ENCODE measurements around the gene FOLR2.

The FOLR2 gene

DNA sequence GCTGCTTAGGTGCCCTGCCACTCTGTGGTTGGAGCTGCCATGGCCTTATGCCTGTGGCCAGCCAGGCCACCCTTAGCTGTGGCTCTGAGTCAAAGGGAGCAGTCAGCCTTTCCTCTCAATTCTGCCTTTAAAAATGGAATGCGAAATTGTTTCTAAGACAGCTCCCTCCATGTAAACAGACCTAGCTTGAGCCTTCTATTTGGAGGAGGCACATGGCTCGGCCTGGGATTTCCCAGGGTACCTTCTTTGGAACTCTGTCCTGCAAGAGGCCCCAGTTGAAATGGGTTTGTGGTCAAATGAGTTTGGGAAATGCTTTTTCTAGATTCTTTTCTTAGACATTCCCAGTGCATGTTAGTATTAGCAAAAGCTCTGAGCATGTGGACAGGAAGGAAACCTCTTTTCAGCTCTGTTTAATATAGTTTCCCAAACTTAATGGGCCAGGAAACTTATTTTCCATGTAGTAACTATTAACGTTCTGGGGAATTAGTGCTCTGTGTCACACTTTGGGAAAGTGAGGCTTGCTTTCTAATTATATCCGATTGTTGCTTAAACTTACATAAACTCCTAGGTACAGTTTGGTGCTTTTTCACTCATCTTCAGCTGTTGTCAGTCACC lies 19.6 kb downstream of the FOLR2 start:
- DNase-seq (ENCODE audit: extremely low read depth, low read depth), result no peak
- no peak overlapping the region for H3K4me3 ChIP-seq (replicated peaks; ENCODE audit: low read depth, low read length)
- TF ChIP-seq, protein P1, sequence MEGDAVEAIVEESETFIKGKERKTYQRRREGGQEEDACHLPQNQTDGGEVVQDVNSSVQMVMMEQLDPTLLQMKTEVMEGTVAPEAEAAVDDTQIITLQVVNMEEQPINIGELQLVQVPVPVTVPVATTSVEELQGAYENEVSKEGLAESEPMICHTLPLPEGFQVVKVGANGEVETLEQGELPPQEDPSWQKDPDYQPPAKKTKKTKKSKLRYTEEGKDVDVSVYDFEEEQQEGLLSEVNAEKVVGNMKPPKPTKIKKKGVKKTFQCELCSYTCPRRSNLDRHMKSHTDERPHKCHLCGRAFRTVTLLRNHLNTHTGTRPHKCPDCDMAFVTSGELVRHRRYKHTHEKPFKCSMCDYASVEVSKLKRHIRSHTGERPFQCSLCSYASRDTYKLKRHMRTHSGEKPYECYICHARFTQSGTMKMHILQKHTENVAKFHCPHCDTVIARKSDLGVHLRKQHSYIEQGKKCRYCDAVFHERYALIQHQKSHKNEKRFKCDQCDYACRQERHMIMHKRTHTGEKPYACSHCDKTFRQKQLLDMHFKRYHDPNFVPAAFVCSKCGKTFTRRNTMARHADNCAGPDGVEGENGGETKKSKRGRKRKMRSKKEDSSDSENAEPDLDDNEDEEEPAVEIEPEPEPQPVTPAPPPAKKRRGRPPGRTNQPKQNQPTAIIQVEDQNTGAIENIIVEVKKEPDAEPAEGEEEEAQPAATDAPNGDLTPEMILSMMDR (IDR thresholded peaks at IDR 0.05; ENCODE audit: low read depth, low read length, missing control alignments), result no peak

DNA sequence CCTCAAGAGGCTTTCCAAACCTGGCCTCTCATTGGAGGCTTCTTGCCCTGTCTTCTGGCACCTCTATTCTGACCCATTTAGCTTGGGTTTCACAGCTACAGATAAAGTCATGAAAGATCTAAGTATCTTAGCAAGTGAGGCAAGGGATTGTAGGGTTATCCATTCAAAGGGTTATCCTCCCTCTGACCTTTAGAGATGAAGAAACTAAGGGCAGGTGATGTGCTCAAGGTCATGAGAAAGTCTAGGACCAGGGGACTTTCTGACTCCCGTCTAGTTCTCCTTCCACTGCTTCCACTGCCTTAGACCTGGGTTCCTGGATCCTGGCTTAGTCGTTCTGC lies 20.1 kb downstream of the FOLR2 start:
- DNase-seq (ENCODE audit: extremely low read depth, low read depth), result no peak
- TF ChIP-seq, protein P1 (IDR thresholded peaks at IDR 0.05; ENCODE audit: low read depth, low read length, missing control alignments), result no peak
- no peak overlapping the region for H3K4me3 ChIP-seq (replicated peaks; ENCODE audit: low read depth, low read length)

DNA sequence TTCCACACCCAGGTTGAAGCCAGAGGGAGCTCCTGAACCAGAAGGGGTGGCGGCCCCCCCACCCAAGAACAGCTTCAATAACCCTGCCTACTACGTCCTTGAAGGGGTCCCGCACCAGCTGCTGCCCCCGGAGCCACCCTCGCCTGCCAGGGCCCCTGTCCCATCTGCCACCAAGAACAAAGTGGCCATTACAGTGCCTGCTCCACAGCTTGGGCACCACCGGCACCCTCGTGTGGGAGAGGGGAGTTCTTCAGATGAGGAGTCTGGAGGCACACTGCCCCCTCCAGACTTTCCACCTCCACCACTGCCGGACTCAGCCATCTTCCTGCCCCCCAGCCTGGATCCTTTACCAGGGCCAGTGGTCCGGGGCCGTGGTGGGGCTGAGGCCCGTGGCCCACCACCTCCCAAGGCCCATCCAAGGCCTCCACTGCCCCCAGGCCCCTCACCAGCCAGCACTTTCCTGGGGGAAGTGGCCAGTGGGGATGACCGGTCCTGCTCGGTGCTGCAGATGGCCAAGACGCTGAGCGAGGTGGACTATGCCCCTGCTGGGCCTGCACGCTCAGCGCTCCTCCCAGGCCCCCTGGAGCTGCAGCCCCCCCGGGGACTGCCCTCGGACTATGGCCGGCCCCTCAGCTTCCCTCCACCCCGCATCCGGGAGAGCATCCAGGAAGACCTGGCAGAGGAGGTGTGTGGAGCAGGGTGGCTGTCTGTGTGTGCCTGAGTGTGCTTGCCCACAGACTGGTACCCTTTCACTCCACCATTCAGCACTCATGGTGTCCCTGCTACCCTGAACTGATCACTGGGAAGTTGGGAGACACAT lies 20.7 kb downstream of the FOLR2 start:
- H3K4me3 ChIP-seq (replicated peaks; ENCODE audit: low read depth, low read length), result no peak overlapping the region
- DNase-seq (ENCODE audit: extremely low read depth, low read depth), result no peak
- TF ChIP-seq, protein P1 (IDR thresholded peaks at IDR 0.05; ENCODE audit: low read depth, low read length, missing control alignments), result no peak

DNA sequence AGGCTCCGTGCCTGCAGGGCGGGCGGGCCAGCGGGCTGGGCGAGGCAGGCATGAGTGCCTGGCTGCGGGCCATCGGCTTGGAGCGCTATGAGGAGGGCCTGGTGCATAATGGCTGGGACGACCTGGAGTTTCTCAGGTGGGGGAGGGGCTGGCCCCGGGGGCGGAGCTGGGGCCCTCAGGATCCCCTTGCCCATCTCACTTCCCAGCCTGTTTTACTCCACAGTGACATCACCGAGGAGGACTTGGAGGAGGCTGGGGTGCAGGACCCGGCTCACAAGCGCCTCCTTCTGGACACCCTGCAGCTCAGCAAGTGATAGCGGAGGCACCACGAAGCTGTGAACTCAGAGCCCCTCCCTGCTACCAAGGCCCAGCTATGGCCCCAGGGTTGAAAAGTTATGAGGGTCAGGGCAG lies 21.5 kb downstream of the FOLR2 start:
- no peak for DNase-seq (ENCODE audit: extremely low read depth, low read depth)
- TF ChIP-seq, protein P1 (IDR thresholded peaks at IDR 0.05; ENCODE audit: low read depth, low read length, missing control alignments), result peak; percentile 68
- H3K4me3 ChIP-seq (replicated peaks; ENCODE audit: low read depth, low read length), result no peak overlapping the region

DNA sequence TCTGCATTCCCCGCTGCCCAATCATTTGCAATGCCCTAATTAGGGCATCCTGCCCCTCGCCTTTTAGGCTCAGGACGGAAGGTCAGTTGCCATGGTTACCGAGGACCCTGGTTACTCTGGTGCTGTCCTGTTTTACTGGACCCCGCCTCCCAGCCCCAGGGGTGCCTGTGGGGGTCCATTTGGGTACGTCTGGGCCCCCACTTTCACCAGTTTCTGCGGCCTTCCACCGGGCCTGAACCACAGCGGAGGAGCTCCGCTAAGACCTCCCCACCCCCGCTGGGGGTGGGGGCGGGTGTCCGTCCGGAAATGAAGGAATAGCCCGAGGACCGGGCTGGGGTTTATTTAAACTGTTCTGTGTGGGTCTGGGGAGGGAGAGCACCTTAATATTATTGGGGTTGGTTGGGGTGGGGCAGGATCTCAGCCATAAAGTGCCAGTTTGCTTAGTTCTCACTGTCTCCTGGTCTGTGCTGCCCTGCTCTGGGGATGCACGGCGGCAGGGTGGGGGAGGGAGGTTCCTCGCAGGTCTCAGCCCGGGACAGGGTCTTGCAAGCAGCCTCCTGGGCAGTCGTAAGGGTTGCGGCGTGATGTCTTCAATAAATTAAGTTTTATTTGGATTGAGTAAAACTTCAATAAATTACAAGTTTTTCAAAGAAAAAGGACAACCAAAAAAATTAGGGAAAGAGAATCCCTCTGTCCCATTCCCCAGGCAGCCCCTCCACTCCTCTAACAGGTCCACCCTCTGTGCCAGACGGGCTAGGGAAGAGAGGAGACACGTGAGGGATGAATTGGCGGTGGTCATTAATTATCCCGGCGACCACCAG lies 22.1 kb downstream of the FOLR2 start:
- H3K4me3 ChIP-seq (replicated peaks; ENCODE audit: low read depth, low read length), result no peak overlapping the region
- DNase-seq (ENCODE audit: extremely low read depth, low read depth), result no peak
- TF ChIP-seq, protein P1 (IDR thresholded peaks at IDR 0.05; ENCODE audit: low read depth, low read length, missing control alignments), result no peak

DNA sequence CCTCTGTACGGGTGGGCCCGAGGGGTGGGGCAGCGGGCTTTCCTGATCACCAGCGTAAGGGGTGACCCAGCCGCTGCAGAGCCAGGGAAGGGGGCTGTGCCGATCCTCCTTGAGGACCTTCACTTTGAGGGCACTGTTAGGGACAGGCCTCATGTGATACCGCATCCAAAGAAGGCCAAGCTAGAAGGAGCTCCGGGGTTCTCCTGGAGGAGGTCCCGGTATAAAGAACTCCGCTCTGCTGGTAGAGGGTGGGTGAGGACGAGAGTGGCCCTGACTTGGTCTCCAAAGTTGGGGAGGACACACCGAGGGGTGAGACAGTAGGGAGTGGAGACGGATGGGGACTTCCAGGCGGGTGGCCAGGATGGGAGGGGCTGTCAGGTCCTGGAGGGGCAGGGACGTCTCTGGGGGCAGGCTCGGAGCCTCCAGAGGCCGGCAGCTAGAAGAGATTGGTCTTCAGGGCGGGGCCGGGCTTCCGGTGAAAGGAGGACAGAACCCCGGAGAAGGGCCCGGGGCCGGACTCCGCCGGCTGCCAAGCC lies 22.8 kb downstream of the FOLR2 start:
- DNase-seq (ENCODE audit: extremely low read depth, low read depth), result peak; percentile 20
- TF ChIP-seq, protein P1 (IDR thresholded peaks at IDR 0.05; ENCODE audit: low read depth, low read length, missing control alignments), result no peak
- no peak overlapping the region; the same call in 1 of the 2 replicates for H3K4me3 ChIP-seq (replicated peaks; ENCODE audit: low read depth, low read length)

All from HFF-Myc (cell line).